GM12873 (cell line): ENCODE results near the gene SYTL1.
A peak's percentile ranks its signal among the peaks of the same experiment; 100 is the strongest.

Source experiments
- TF ChIP-seq, protein P1 (sequence below): IDR thresholded peaks from 2 replicates; pipeline ENCODE4 v1.5.1; 2012; ENCODE audit warnings: low read depth, mild to moderate bottlenecking, moderate library complexity, low read length, control low read depth; ENCODE audit not compliant: insufficient read depth; ENCODE audit errors: missing control alignments

SYTL1 gene

DNA sequence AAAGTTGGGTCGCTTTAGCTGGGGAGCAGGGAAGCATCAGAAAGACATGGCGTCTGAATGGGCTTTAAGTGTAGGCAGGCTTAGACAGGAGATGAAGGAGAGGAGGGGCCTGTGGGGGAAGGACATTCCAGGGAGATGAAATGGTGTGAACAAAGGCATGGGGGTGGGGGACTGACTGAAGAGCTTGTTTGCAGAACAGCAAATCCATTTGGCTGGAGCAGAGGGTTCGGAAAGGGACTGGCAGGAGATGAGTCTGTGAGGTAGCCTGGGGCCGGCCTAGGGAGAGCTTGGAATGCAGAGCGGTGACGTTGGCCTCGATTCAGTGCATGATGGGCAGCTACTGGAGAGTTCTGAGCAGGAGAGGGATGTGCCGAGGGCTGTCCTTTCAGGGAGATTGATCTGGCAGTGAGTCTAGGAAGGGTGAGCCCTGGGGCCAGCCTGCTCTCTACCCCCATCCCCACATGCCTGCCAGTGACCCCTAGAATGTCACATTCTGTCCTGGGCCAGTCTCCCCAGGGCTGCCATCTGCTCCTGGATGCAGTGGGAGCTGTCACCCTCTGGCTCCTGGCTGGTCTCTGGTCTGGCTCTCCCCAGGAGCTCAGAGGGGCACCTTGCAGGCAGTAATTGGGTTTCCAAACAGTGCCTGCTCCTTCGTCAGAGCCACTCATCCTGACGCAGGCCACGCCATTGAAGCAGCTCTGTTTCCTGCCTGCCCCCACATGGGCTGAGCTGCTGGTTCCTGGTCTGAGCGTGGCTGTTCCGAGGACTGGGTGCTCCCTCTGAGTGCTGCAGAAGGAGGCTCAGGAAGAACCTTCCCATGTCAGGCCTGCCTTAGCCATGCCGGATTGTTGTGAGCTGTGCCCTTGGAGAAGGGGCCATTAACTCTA lies 42.2 kb upstream of the SYTL1 start:
- TF ChIP-seq, protein P1, sequence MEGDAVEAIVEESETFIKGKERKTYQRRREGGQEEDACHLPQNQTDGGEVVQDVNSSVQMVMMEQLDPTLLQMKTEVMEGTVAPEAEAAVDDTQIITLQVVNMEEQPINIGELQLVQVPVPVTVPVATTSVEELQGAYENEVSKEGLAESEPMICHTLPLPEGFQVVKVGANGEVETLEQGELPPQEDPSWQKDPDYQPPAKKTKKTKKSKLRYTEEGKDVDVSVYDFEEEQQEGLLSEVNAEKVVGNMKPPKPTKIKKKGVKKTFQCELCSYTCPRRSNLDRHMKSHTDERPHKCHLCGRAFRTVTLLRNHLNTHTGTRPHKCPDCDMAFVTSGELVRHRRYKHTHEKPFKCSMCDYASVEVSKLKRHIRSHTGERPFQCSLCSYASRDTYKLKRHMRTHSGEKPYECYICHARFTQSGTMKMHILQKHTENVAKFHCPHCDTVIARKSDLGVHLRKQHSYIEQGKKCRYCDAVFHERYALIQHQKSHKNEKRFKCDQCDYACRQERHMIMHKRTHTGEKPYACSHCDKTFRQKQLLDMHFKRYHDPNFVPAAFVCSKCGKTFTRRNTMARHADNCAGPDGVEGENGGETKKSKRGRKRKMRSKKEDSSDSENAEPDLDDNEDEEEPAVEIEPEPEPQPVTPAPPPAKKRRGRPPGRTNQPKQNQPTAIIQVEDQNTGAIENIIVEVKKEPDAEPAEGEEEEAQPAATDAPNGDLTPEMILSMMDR = no peak

DNA sequence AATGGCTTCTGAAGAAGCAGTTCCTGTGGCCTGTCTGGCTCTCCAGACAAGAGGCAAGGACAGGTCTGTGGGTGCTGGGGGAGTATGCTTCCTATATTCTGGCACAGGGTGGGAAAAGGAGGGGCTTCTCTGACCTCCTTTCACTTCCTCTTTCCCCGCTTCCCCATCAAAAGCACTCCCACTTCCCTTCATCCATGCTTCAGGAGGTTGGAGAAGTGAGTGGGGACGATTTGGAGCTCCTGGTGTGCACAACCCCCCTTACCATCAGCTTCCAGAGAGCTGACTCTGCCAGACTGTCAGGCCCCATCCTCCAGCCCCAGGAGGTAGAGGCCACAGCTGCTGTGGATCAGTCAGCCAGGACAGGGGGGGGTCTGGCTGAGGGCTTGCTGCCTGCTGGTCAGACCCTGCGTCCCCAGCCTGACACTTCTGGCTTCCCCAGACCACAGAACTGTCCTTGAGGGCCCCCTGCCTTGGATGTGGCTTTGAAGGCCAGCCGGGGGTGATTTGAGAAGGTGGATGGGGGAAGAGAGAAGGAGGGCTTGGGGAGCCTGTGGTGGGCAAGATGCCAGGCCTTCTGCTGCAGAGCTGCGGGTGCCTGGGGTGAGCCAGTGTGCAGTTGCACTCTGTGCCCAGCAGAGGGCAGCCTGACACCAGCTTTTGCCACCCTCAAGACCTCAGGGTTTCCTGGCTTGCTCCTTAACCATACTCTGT lies 41.3 kb upstream of the SYTL1 start:
- TF ChIP-seq, protein P1 = peak; percentile 100

DNA sequence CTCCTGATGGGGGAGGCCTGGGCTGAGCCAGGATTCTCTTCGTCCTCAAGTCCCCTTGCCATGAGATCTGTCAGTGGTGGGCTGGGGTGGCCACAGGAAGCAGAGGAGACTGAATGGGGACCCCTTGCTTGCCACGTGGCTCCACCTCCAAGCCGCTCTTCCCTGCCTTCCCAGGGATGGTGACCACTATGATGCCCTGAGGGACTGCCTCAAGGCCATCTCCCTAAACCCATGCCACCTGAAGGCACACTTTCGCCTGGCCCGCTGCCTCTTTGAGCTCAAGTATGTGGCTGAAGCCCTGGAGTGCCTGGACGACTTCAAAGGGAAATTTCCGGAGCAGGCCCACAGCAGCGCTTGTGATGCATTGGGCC lies 40.8 kb upstream of the SYTL1 start:
- TF ChIP-seq, protein P1 = no peak

DNA sequence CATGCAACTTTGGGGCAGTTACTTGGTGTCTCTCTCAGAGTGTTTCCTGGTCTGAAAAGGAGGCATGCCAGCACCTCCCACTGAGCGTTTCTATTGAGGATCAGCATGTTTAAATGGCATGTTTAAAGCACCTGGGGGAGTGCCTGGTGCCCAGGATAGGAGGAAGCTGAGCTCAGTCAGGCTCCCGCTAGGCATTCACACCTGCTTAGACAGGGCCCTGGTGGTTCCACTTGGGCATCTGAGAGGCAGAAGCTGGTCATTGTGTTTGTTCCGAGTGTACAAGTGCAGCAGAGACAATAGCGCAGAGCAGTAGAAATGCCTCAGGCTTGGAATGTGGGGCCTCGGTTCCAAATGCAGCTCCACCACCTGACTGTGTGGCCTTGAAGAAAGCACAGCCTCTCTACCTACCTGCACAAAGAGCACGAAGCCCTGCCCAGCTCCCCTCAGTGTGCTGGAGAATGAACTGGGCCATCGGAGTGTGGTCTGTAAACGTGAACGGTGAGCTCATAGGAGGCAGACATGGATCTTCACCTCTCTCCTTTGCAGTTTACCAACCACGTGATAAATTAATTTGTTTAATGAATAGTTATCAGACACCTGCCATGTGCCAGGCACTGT lies 40.1 kb upstream of the SYTL1 start:
- TF ChIP-seq, protein P1 = no peak

DNA sequence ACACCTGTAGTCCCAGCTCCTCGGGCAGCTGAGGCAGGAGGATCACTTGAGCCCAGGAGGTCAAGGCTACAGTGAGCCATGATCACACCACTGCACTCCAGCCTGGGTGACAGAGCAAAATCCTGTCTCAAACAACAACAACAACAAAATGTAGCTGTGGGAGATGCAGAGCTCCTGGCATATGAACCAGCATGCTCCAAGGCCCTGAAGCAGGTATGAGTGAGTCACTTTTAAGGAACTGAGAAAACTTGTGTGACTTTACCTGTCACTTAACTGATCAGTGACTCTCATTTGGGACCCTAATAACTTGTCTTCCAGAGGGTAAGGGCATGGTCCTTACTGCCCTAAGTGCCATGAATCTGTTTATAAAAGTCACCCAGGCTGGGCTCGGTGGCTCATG lies 39.2 kb upstream of the SYTL1 start:
- TF ChIP-seq, protein P1 = no peak

DNA sequence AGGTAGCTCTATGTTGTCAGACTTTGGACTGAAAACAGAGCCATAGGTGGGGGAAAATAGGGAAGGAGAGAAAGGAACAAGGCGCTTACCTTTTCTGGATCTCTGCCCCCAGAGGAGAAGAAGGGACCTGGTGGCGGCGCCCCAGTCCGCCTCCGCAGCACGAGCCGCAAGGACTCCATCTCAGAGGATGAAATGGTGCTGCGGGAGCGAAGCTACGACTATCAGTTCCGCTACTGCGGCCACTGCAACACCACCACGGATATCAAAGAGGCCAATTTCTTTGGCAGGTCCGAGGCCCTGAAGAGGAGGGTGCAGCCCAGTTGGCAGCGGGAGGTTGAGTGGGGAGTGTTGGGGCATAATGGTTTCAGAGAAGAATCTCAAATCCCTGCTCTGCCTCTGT lies 38.3 kb upstream of the SYTL1 start:
- TF ChIP-seq, protein P1 = no peak

DNA sequence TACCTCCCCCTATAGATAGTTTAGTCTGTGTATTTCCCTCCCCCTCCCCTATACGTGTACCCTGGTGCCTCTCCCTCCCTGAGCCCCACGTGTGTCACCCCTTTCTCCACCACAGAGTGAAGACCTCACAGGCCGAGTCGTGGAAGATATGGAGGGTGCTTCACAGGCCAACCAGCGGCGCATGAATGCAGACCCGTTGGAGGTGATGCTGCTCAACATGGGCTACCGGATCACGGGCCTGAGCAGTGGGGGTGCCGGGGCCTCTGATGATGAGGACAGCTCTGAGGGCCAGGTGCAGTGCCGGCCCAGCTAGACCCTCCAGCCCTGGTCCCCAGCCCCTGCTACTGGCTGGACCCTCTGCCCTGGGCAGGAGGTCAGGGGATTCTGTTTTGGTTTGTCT lies 35.8 kb upstream of the SYTL1 start:
- TF ChIP-seq, protein P1 = no peak
